Mesenchymal stem cell (in vitro differentiated cells and primary cell): Measurements from ENCODE around the gene KCNT1.
A peak's percentile ranks its signal among the peaks of the same experiment; 100 is the strongest.

Experiments used
- DNase-seq: peaks from one replicate; pipeline ENCODE4 v3.0.0-alpha.2; 2013
- H2AFZ ChIP-seq: one replicate; pipeline ENCODE4 v1.6.1; 2013; ENCODE audit warnings: low read depth, mild to moderate bottlenecking, control low read depth, inconsistent platforms, low read length, moderate library complexity
- H2AK5ac ChIP-seq: 2 replicates; pipeline ENCODE4 v1.6.1; 2013; ENCODE audit warnings: low read length, moderate library complexity, mild to moderate bottlenecking, inconsistent platforms; ENCODE audit not compliant: severe bottlenecking
- H2BK120ac ChIP-seq: one replicate; pipeline ENCODE4 v1.6.1; 2013; ENCODE audit warnings: low read depth, mild to moderate bottlenecking, inconsistent platforms, low read length, moderate library complexity
- H2BK12ac ChIP-seq, 2 experiments: one replicate each; pipeline ENCODE4 v1.6.1; 2013; ENCODE audit warnings: inconsistent platforms in 2 of 2, low read length in 2 of 2, mild to moderate bottlenecking in 2 of 2, moderate library complexity in 2 of 2, control low read depth in 1 of 2
- H2BK15ac ChIP-seq: one replicate; pipeline ENCODE4 v1.6.1; 2013; ENCODE audit warnings: mild to moderate bottlenecking, low read depth, inconsistent platforms; ENCODE audit not compliant: poor library complexity, severe bottlenecking
- H2BK5ac ChIP-seq: 2 replicates; pipeline ENCODE4 v1.6.1; 2013; ENCODE audit warnings: low read depth, mild to moderate bottlenecking, low read length, control low read depth, inconsistent platforms; ENCODE audit not compliant: poor library complexity, severe bottlenecking
- H3K14ac ChIP-seq, 2 experiments: one replicate each; pipeline ENCODE4 v1.6.1; 2013; ENCODE audit warnings: inconsistent platforms in 2 of 2, low read length in 2 of 2, control low read depth in 1 of 2, mild to moderate bottlenecking in 1 of 2, moderate library complexity in 1 of 2
- H3K18ac ChIP-seq, 2 experiments: one replicate each; pipeline ENCODE4 v1.6.1; 2013; ENCODE audit warnings: inconsistent platforms in 2 of 2, low read length in 2 of 2, control low read depth in 1 of 2, low read depth in 1 of 2, mild to moderate bottlenecking in 1 of 2
- H3K23ac ChIP-seq, 2 experiments: one replicate each; pipeline ENCODE4 v1.6.1; 2013; ENCODE audit warnings: inconsistent platforms in 2 of 2, low read length in 2 of 2, mild to moderate bottlenecking in 2 of 2, moderate library complexity in 2 of 2, control low read depth in 1 of 2
- H3K27ac ChIP-seq: 2 replicates; pipeline ENCODE4 v1.5.1; 2013; ENCODE audit warnings: mild to moderate bottlenecking, moderate library complexity, low read length, control low read depth, inconsistent platforms; ENCODE audit not compliant: poor library complexity, severe bottlenecking
- H3K27me3 ChIP-seq, 2 experiments: 2 replicates each; pipeline versions ENCODE4 v1.6.1 to v1.7.0; 2013; ENCODE audit warnings: low read length in 2 of 2, mild to moderate bottlenecking in 2 of 2, moderate library complexity in 2 of 2, control low read depth in 1 of 2, inconsistent platforms in 1 of 2; ENCODE audit not compliant: control insufficient read depth in 1 of 2, insufficient read depth in 1 of 2
- H3K36me3 ChIP-seq, 2 experiments: 2 replicates each; pipeline versions ENCODE4 v1.6.1 to v1.7.0; 2013; ENCODE audit warnings: low read length in 2 of 2, control low read depth in 1 of 2, inconsistent platforms in 1 of 2, low read depth in 1 of 2, mild to moderate bottlenecking in 1 of 2; ENCODE audit not compliant: insufficient read depth in 2 of 2, control insufficient read depth in 1 of 2
- H3K4ac ChIP-seq, 2 experiments: one replicate each; pipeline ENCODE4 v1.6.1; 2013; ENCODE audit warnings: inconsistent platforms in 2 of 2, low read length in 2 of 2, mild to moderate bottlenecking in 2 of 2, moderate library complexity in 2 of 2, control low read depth in 1 of 2, low read depth in 1 of 2
- H3K4me1 ChIP-seq: 2 replicates; pipeline ENCODE4 v1.6.1; 2013; ENCODE audit warnings: low read depth, low read length, control low read depth; ENCODE audit not compliant: control insufficient read depth, insufficient read depth
- H3K4me2 ChIP-seq: 2 replicates; pipeline ENCODE4 v1.6.1; 2013; ENCODE audit warnings: low read length, mild to moderate bottlenecking, inconsistent platforms; ENCODE audit not compliant: poor library complexity, severe bottlenecking
- H3K4me3 ChIP-seq, 2 experiments: 2 replicates each; pipeline versions ENCODE4 v1.5.1 to v1.7.0; 2013; ENCODE audit warnings: low read length in 2 of 2, mild to moderate bottlenecking in 2 of 2, control low read depth in 1 of 2, low read depth in 1 of 2; ENCODE audit not compliant: insufficient read depth in 1 of 2
- H3K79me1 ChIP-seq: replicated peaks from 2 replicates; pipeline ENCODE4 v1.6.1; 2013; ENCODE audit warnings: mild to moderate bottlenecking, control low read depth, low read length, inconsistent platforms; ENCODE audit not compliant: poor library complexity, severe bottlenecking
- H3K9ac ChIP-seq: 2 replicates; pipeline ENCODE4 v1.7.0; 2013; ENCODE audit warnings: mild to moderate bottlenecking, low read length, moderate library complexity
- H3K9me3 ChIP-seq: 2 replicates; pipeline ENCODE4 v1.7.0; 2013; ENCODE audit warnings: mild to moderate bottlenecking, low read length; ENCODE audit not compliant: control insufficient read depth
- H4K8ac ChIP-seq: one replicate; pipeline ENCODE4 v1.6.1; 2013; ENCODE audit warnings: inconsistent platforms, mild to moderate bottlenecking, low read length, moderate library complexity
- H4K91ac ChIP-seq: one replicate; pipeline ENCODE4 v1.6.1; 2013; ENCODE audit warnings: mild to moderate bottlenecking, low read length, inconsistent platforms
- WGBS: methylation state at CpG from one replicate; pipeline ENCODE4 v1.1.7; 2013; ENCODE audit warnings: mixed read lengths; 5-methylcytosine and 5-hydroxymethylcytosine counted together

Gene KCNT1

GRCh38 chr9:135779571-135779970 is 77.6 kb downstream of the KCNT1 start:
- H3K9me3 ChIP-seq: no peaks in the 10 kb centered on the region
- H2BK120ac ChIP-seq: no peak overlapping the region
- H2AFZ ChIP-seq: no peak overlapping the region
- no peak overlapping the region for H4K91ac ChIP-seq
- no peaks in the 10 kb centered on the region for H3K79me1 ChIP-seq
- no peaks in the 10 kb centered on the region for H3K4me1 ChIP-seq
- no peak overlapping the region for H3K4me3 ChIP-seq
- 86% methylated on average over 14 of the region's 14 CpGs for WGBS
- no peak overlapping the region for H2BK5ac ChIP-seq
- H3K27ac ChIP-seq: no peak overlapping the region
- H3K14ac ChIP-seq: no peak overlapping the region
- peak overlapping the region; percentile 17 for H4K8ac ChIP-seq
- H3K36me3 ChIP-seq: no peaks in the 10 kb centered on the region
- H2BK15ac ChIP-seq: no peak overlapping the region
- H3K23ac ChIP-seq: no peak overlapping the region
- no peak for DNase-seq
- H3K9ac ChIP-seq: no peak overlapping the region
- H3K18ac ChIP-seq: no peak overlapping the region
- H2BK12ac ChIP-seq: no peak overlapping the region
- H3K27me3 ChIP-seq: peaks cover 4 to 34% of the 10 kb centered on the region in 2 experiments
- H3K4ac ChIP-seq: no peak overlapping the region
- no peak overlapping the region for H2AK5ac ChIP-seq
- H3K4me2 ChIP-seq: no peak overlapping the region

GRCh38 chr9:135780086-135780485 is 78.1 kb downstream of the KCNT1 start:
- Histone ChIP-seq H3K4ac (no peak overlapping the region), H2BK5ac (no peak overlapping the region), H2BK12ac (no peak overlapping the region), H2BK15ac (no peak overlapping the region), H2BK120ac (no peak overlapping the region), H3K9ac (no peak overlapping the region), H3K4me1 (no peaks in the 10 kb centered on the region), H3K27ac (no peak overlapping the region), H2AFZ (no peak overlapping the region), H3K9me3 (no peaks in the 10 kb centered on the region), H4K91ac (no peak overlapping the region), H3K23ac (no peak overlapping the region), H3K36me3 (no peaks in the 10 kb centered on the region), H3K79me1 (no peaks in the 10 kb centered on the region), H3K27me3 (peaks cover 4 to 34% of the 10 kb centered on the region in 2 experiments), H3K14ac (no peak overlapping the region), H3K18ac (no peak overlapping the region), H4K8ac (no peak overlapping the region), H3K4me3 (no peak overlapping the region), H2AK5ac (no peak overlapping the region), H3K4me2 (no peak overlapping the region)
- WGBS: 88% methylated on average over 16 of the region's 16 CpGs
- DNase-seq: no peak

GRCh38 chr9:135780626-135781025 is 78.6 kb downstream of the KCNT1 start:
- no peak overlapping the region for H2BK5ac ChIP-seq
- no peak overlapping the region for H4K91ac ChIP-seq
- H3K14ac ChIP-seq: no peak overlapping the region
- no peaks in the 10 kb centered on the region for H3K4me1 ChIP-seq
- no peak overlapping the region for H2BK15ac ChIP-seq
- no peak overlapping the region for H3K23ac ChIP-seq
- H3K18ac ChIP-seq: no peak overlapping the region
- no peaks in the 10 kb centered on the region for H3K36me3 ChIP-seq
- H3K4ac ChIP-seq: no peak overlapping the region
- no peaks in the 10 kb centered on the region for H3K79me1 ChIP-seq
- H2BK12ac ChIP-seq: no peak overlapping the region
- H2AFZ ChIP-seq: no peak overlapping the region
- no peak overlapping the region for H2AK5ac ChIP-seq
- H3K4me2 ChIP-seq: no peak overlapping the region
- H3K9ac ChIP-seq: no peak overlapping the region
- 84% methylated on average over 21 of the region's 21 CpGs for WGBS
- H3K4me3 ChIP-seq: no peak overlapping the region
- peaks cover 4 to 34% of the 10 kb centered on the region in 2 experiments for H3K27me3 ChIP-seq
- H3K27ac ChIP-seq: no peak overlapping the region
- no peak overlapping the region for H2BK120ac ChIP-seq
- no peak for DNase-seq
- no peak overlapping the region for H4K8ac ChIP-seq
- H3K9me3 ChIP-seq: no peaks in the 10 kb centered on the region

- H4K8ac ChIP-seq: no peak overlapping the region
- H2BK5ac ChIP-seq: no peak overlapping the region
- WGBS: 89% methylated on average over 24 of the region's 24 CpGs
- H2BK120ac ChIP-seq: no peak overlapping the region
- no peaks in the 10 kb centered on the region for H3K9me3 ChIP-seq
- no peak overlapping the region for H3K4me2 ChIP-seq
- no peak overlapping the region for H2AFZ ChIP-seq
- H3K4me1 ChIP-seq: no peaks in the 10 kb centered on the region
- no peak overlapping the region for H4K91ac ChIP-seq
- H3K27ac ChIP-seq: no peak overlapping the region
- no peak overlapping the region for H2AK5ac ChIP-seq
- H3K18ac ChIP-seq: no peak overlapping the region
- no peaks in the 10 kb centered on the region for H3K79me1 ChIP-seq
- H3K4ac ChIP-seq: no peak overlapping the region
- H2BK12ac ChIP-seq: no peak overlapping the region
- no peak overlapping the region for H2BK15ac ChIP-seq
- H3K14ac ChIP-seq: no peak overlapping the region
- no peak overlapping the region for H3K9ac ChIP-seq
- no peak overlapping the region for H3K23ac ChIP-seq
- no peak for DNase-seq
- no peaks in the 10 kb centered on the region for H3K36me3 ChIP-seq
- peaks cover 4 to 38% of the 10 kb centered on the region in 2 experiments for H3K27me3 ChIP-seq
- no peak overlapping the region for H3K4me3 ChIP-seq
Observed at GRCh38 chr9:135782946-135783345, 81.0 kb downstream of the KCNT1 start.
